ENCODE results near the gene NEDD4.
"Not testable (repeated sequence)": the region's sequence is repeated elsewhere in the genome, so short reads cannot be mapped to it uniquely, and the experiment has no call there.

Gene NEDD4

GRCh38 chr15:55993111-55993803 is at the start of gene NEDD4:
TSS of gene NEDD4 (minus strand) at chr15:55993612. CDS start at chr15:55993555, 57 bp downstream.
- in situ Hi-C loops (cut with MboI; ENCODE audit: low sequenced_read_pairs) = no loop called here

DNA sequence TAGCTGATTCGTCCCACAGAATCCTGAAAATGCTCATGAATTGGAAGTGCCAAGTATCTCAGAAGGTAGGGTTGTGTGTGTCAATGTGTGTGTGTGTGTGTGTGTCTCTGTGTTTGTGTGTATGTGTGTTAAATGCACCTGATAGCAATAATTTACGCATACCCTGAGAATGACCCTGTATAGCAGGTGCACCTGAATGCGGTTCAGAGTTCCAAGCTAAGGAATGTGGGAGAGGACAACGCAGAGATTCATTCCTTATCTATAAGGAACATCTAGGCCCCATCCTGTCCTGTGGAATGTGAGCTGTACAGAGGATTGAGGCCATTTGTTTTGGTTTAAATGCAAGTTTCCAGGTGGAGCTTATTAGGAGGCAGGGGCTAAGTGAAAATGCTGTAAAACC is 49.1 kb upstream of the NEDD4 start:
- in situ Hi-C loops (cut with MboI; ENCODE audit: low sequenced_read_pairs) = no loop called here

- in situ Hi-C loops (cut with MboI; ENCODE audit: low sequenced_read_pairs) = no loop called here
Measured at GRCh38 chr15:56042031-56042430, 48.6 kb upstream of the NEDD4 start.

- in situ Hi-C loops (cut with MboI; ENCODE audit: low sequenced_read_pairs) = no loop called here
Measured at GRCh38 chr15:56040081-56041035, 46.9 kb upstream of the NEDD4 start.

DNA sequence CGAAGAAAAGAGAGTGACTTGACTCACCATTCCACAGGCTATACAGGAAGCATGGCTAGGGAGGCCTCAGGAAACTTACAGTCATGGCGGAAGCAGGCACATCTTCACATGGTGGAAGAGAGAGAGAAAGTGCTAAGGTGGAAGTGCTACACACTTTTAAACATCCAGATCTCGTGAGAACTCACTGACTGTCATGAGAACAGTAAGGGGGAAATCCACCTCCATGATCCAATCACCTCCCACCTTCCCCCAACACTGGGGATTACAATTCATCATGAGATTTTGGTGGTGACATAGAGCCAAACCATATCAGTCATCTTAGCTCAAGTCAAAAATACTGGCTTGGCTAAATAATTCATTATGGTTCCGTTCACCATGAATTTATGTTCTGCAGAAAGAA is 45.3 kb upstream of the NEDD4 start:
- in situ Hi-C loops (cut with MboI; ENCODE audit: low sequenced_read_pairs) = no loop called here

DNA sequence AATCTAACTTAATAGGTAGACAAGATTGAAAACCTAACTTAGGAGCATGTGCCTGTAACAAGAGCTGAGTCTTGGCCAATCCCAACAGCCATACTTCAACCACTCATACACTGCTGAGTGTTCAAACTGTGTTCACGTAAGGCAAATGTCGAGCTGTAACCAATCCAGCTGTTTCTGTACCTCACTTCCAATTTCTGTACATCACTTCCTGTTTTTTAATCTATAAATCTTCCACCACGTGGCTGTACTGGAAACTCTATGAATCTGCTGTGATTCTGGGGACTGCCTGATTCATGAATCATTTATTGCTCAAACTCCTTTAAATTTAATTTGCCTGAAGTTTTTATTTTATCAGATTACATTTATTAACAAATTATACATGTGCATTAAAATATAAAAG is 44.6 kb upstream of the NEDD4 start:
- in situ Hi-C loops (cut with MboI; ENCODE audit: low sequenced_read_pairs) = no loop called here

- in situ Hi-C loops (cut with MboI; ENCODE audit: low sequenced_read_pairs) = no loop called here
Measured at GRCh38 chr15:56036546-56037067, 43.2 kb upstream of the NEDD4 start.

- in situ Hi-C loops (cut with MboI; ENCODE audit: low sequenced_read_pairs) = no loop called here
Measured at GRCh38 chr15:56035166-56035565, 41.8 kb upstream of the NEDD4 start.

GRCh38 chr15:56034514-56034913 is 41.1 kb upstream of the NEDD4 start:
- in situ Hi-C loops (cut with MboI; ENCODE audit: low sequenced_read_pairs) = no loop called here

- in situ Hi-C loops (cut with MboI; ENCODE audit: low sequenced_read_pairs) = no loop called here
Measured at GRCh38 chr15:56032373-56032772, 39.0 kb upstream of the NEDD4 start.

DNA sequence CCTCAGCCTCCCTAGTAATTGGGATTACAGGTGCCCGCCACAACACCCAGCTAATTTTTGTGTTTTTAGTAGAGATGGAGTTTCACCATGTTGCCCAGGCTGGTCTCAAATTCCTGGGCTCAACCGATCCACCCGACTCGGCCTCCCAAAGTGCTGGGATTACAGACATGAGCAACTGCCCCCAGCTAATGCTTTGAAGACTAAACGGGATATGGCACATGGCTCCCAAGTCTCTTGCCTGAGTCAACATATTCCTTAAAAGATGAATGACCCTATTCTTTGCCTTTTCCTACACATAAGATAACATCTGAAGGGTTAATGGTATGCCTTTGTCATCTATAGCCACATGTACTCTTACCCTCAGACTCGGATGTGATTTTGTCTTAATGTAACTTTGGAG is 38.4 kb upstream of the NEDD4 start:
- in situ Hi-C loops (cut with MboI; ENCODE audit: low sequenced_read_pairs) = no loop called here

- in situ Hi-C loops (cut with MboI; ENCODE audit: low sequenced_read_pairs) = no loop called here
Measured at GRCh38 chr15:56031402-56031801, 38.0 kb upstream of the NEDD4 start.

DNA sequence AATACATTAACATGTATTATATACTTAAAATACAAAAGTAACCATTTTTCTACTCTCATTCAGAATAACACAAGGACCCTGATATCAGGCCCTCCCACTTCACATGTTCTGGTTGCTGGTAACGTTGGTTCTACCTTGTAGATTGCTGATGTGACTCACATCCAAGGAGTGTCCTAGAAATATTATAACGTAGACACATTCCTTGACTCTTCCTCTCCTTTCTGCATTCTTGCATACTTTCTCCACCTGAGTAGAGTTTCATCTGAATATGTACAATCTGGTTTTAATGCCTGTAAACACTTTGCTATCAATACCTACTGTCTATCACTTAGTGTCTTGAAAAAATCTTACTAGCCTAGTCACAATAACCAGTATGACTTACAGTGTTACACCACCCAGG is 35.0 kb upstream of the NEDD4 start:
- in situ Hi-C loops (cut with MboI; ENCODE audit: low sequenced_read_pairs) = no loop called here

DNA sequence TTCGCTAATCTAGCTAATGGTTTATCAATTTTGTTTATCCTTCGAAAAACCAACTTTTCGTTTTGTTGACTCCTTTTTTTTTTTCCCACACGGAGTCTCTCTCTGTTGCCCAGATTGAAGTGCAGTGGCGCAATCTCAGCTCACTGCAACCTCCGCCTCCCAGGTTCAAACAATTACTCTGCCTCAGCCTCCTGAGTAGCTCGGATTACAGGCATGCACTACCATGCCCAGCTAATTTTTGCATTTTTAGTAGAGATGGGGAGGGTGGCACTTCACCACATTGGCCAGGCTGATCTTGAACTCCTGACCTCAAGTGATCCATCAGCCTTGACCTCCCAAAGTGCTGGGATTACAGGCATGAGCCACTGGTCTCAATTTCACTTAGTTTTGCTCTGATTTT is 29.7 kb upstream of the NEDD4 start:
- in situ Hi-C loops (cut with MboI; ENCODE audit: low sequenced_read_pairs) = not testable (repeated sequence)

GRCh38 chr15:56019819-56020486 is 26.5 kb upstream of the NEDD4 start:
- in situ Hi-C loops (cut with MboI; ENCODE audit: low sequenced_read_pairs) = no loop called here

DNA sequence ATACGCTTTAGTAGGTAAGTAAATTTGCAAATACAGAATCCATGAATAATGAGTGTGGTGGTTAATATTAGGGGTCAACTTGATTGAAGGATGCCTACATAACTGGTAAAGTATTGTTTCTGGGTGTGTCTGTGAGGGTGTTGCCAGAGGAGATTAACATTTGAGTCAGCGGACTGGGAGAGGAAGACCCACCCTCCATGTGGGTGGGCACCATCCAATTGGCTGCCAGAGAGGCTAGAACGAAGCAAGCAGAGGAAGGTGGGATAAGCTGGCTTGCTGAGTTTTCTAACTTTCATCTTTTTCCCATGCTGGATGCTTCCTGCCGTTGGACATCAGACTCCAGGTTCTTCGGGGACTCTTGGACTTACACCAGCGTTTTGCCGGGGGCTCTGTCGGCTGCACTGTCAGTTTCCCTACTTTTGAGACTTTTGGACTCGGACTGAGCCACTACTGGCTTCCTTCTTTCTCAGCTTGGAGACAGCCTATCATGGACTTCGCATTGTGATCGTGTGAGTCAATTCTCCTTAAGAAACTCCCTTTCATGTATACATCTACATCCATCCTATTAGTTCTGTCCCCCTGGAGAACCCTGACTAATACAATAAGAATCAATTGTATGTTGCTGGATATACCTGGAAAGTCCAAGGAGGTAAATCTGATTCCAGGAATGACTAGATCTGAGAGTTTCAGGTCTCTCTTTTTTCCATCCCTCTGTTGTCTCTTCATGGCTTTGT is 25.8 kb upstream of the NEDD4 start:
- in situ Hi-C loops (cut with MboI; ENCODE audit: low sequenced_read_pairs) = no loop called here

DNA sequence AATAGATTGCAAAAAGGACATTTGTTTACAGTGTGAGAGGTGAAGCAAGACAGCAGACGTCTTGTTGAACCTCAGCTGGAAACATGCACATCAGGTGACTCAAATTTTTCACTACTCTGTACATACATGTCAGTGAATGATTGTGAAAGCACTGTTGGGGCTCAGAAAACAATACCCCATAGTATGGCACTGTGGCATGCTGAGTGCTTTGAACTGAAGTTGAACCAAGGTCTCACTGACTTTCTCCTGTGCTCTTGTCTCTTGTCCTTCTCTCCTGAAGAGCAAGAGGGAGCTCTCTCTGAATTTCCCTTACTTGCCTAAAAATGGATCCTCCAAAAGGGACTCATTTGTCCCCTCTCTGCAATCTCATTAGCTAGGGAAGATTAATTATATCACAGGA is 24.5 kb upstream of the NEDD4 start:
- in situ Hi-C loops (cut with MboI; ENCODE audit: low sequenced_read_pairs) = no loop called here

- in situ Hi-C loops (cut with MboI; ENCODE audit: low sequenced_read_pairs) = no loop called here
Measured at GRCh38 chr15:56017511-56017910, 24.1 kb upstream of the NEDD4 start.

DNA sequence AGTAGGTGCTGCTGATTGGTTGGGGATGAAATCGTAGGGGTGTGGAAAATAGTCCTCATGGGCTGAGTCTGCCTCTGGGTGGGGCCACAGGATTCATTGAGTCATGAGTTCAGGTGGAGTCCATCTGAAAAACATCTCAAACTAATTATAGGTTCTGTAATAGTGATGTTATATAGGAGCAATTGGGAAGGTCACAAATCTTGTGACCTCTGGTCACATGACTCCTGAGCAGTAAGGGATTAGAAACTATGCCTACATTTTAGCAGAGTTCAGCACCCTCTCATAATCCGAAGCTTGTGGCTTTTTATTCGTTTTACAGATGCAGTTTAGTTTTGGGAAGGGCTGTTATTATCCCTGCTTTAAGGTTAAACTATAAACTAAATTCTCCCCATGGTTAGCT is 22.9 kb upstream of the NEDD4 start:
- in situ Hi-C loops (cut with MboI; ENCODE audit: low sequenced_read_pairs) = no loop called here

DNA sequence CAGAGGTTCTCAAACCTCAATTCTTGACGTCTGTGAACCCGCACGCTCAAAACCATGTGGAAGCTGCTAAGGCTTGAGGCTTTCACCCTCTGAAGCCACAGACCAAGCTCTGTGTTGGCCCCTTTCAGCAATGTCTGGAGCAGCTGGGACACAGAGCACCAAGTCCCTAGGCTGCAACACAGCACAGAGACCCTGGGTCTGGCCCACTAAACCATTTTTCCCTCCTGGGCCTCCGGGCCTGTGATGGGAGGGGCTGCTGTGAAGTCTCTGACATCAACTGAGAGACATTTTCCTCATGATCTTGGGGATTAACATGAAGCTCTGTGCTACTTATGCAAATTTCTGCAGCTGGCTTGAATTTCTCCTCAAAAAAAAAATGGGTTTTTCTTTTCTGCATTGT is 21.3 kb upstream of the NEDD4 start:
- in situ Hi-C loops (cut with MboI; ENCODE audit: low sequenced_read_pairs) = no loop called here

GRCh38 chr15:56007053-56007452 is 13.6 kb upstream of the NEDD4 start:
- in situ Hi-C loops (cut with MboI; ENCODE audit: low sequenced_read_pairs) = not testable (repeated sequence)
